CD14-positive monocyte (primary cell): ENCODE results near the gene RALBP1. TPM values are rescaled to one million over a fixed set of nuclear protein-coding genes. Genes with fewer than 3 reads are reported as not detected.
"Not testable (repeated sequence)": the region's sequence is repeated elsewhere in the genome, so short reads cannot be mapped to it uniquely, and the experiment has no call there.

ENCODE experiments used
- DNase-seq, 3 donors: peaks; one replicate each; pipeline ENCODE4 v3.0.0-alpha.2; 2011 to 2022
- H2AFZ ChIP-seq: 2 replicates; pipeline ENCODE4 v1.6.0; 2012; ENCODE audit warnings: mild to moderate bottlenecking, low read depth, low read length, inconsistent platforms; ENCODE audit not compliant: insufficient read depth, poor library complexity, severe bottlenecking
- H3K27ac ChIP-seq, 2 donors: 1 replicate in 1 of 2; 2 replicates in 1 of 2; pipeline ENCODE4 v1.5.1; 2012 to 2013; ENCODE audit warnings: low read length in 2 of 2, control low read depth in 1 of 2, inconsistent platforms in 1 of 2, low read depth in 1 of 2, mild to moderate bottlenecking in 1 of 2
- H3K27me3 ChIP-seq, 2 donors: one replicate each; pipeline versions ENCODE4 v1.6.0 to v1.6.1; 2011 to 2013; ENCODE audit warnings: low read length in 2 of 2; ENCODE audit not compliant: control insufficient read depth in 2 of 2, insufficient read depth in 2 of 2
- H3K36me3 ChIP-seq, 2 donors: replicated peaks in 1 of 2; 1 replicate in 1 of 2; 2 replicates in 1 of 2; pipeline versions ENCODE4 v1.5.1 to v1.6.1; 2012 to 2013; ENCODE audit warnings: low read length in 2 of 2, control low read depth in 1 of 2, inconsistent platforms in 1 of 2, mild to moderate bottlenecking in 1 of 2; ENCODE audit not compliant: insufficient read depth in 2 of 2, control insufficient read depth in 1 of 2
- H3K4me1 ChIP-seq, 2 donors: 1 replicate in 1 of 2; 2 replicates in 1 of 2; pipeline versions ENCODE4 v1.5.1 to v1.6.1; 2012 to 2013; ENCODE audit warnings: low read length in 2 of 2, control low read depth in 1 of 2, inconsistent platforms in 1 of 2, mild to moderate bottlenecking in 1 of 2, moderate library complexity in 1 of 2; ENCODE audit not compliant: insufficient read depth in 2 of 2, control insufficient read depth in 1 of 2
- H3K4me2 ChIP-seq: replicated peaks from 2 replicates; pipeline ENCODE3; 2012; ENCODE audit warnings: low read length, moderate library complexity, mild to moderate bottlenecking; ENCODE audit not compliant: poor library complexity, severe bottlenecking; ENCODE audit errors: extremely low read depth
- H3K4me3 ChIP-seq, 3 experiments: fragments of 200-600 bp in 1 of 3; sonication (generic) in 1 of 3; replicated peaks in 1 of 3; 1 replicate in 2 of 3; 2 replicates in 1 of 3; pipeline ENCODE4 v1.5.1; 2011 to 2013; ENCODE audit warnings: low read length in 3 of 3, mild to moderate bottlenecking in 3 of 3, control low read depth in 2 of 3, low read depth in 2 of 3, inconsistent platforms in 1 of 3, moderate library complexity in 1 of 3
- H3K79me2 ChIP-seq: 2 replicates; pipeline ENCODE4 v1.6.0; 2012; ENCODE audit warnings: mild to moderate bottlenecking, control low read depth, inconsistent platforms, low read length, moderate library complexity; ENCODE audit not compliant: insufficient read depth
- H3K9ac ChIP-seq: 2 replicates; pipeline ENCODE4 v1.6.0; 2017; ENCODE audit warnings: low read length, mild to moderate bottlenecking; ENCODE audit not compliant: insufficient read depth, poor library complexity, severe bottlenecking
- H3K9me3 ChIP-seq, 2 donors: replicated peaks in 1 of 2; 1 replicate in 1 of 2; 2 replicates in 1 of 2; pipeline versions ENCODE4 v1.5.1 to v1.6.1; 2012 to 2013; ENCODE audit warnings: low read length in 2 of 2, control low read depth in 1 of 2; ENCODE audit not compliant: control insufficient read depth in 1 of 2, insufficient read depth in 1 of 2
- H4K20me1 ChIP-seq: 2 replicates; pipeline ENCODE4 v1.6.0; 2012; ENCODE audit warnings: mild to moderate bottlenecking, low read length, control low read depth, moderate library complexity; ENCODE audit not compliant: insufficient read depth
- H3K27ac Mint-ChIP-seq, 7 donors: one replicate each; pipeline ENCODE4 v1.8.0; 2020; ENCODE audit warnings: mild to moderate bottlenecking in 7 of 7, mixed read lengths in 7 of 7, moderate library complexity in 6 of 7, inconsistent platforms in 2 of 7
- H3K27me3 Mint-ChIP-seq, 3 donors: one replicate each; pipeline ENCODE4 v1.8.0; 2021 to 2022; ENCODE audit warnings: low read depth in 3 of 3, mild to moderate bottlenecking in 3 of 3, mixed read lengths in 3 of 3, moderate library complexity in 3 of 3, inconsistent platforms in 1 of 3
- H3K36me3 Mint-ChIP-seq, 2 donors: one replicate each; pipeline ENCODE4 v1.8.0; 2020; ENCODE audit warnings: mixed read lengths in 2 of 2, inconsistent platforms in 1 of 2, mild to moderate bottlenecking in 1 of 2
- H3K4me1 Mint-ChIP-seq: one replicate; pipeline ENCODE4 v1.8.0; 2020; ENCODE audit warnings: mild to moderate bottlenecking, mixed read lengths
- H3K4me3 Mint-ChIP-seq, 2 donors: one replicate each; pipeline ENCODE4 v1.8.0; 2020; ENCODE audit warnings: mild to moderate bottlenecking in 2 of 2, mixed read lengths in 2 of 2, moderate library complexity in 1 of 2
- H3K9me3 Mint-ChIP-seq, 7 donors: one replicate each; pipeline ENCODE4 v1.8.0; 2020 to 2022; ENCODE audit warnings: mixed read lengths in 7 of 7, mild to moderate bottlenecking in 6 of 7, moderate library complexity in 6 of 7, inconsistent platforms in 2 of 7
- WGBS: methylation state at CpG from one replicate; pipeline ENCODE4 v1.1.5; 2013; ENCODE audit warnings: missing lambda C conversion rate; ENCODE audit not compliant: insufficient coverage; 5-methylcytosine and 5-hydroxymethylcytosine counted together
- intact Hi-C, 2 donors: fragments of 100-400 bp; cut with micrococcal nuclease; formaldehyde crosslinking; loops; one replicate each; pipeline versions ENCODE4 v1.15.0 to v1.15.1; 2023
- polyA plus RNA-seq, 3 donors: library from polyadenylated mRNA; depleted of rRNA in 1 of 3; unstranded in 2 of 3; stranded (reverse) in 1 of 3; fragments of 300-500 nt in 2 of 3; fragments of >200 nt in 1 of 3; fragmentation: Illumina TruSeq in 2 of 3; gene quantifications; 1 replicate in 2 of 3; 2 replicates in 1 of 3; pipeline ENCODE4 v1.2.3, GENCODE V29; 2012 to 2021
- TF ChIP-seq, protein P1 (sequence below): fragments of 200-600 bp; IDR thresholded peaks from one replicate; pipeline ENCODE4 v1.8.0; 2022; ENCODE audit warnings: antibody characterized with exemption, mild to moderate bottlenecking

The RALBP1 gene
- polyA plus RNA-seq, 3 donors, result 21.5 to 36.0 (median 32.8) TPM

DNA sequence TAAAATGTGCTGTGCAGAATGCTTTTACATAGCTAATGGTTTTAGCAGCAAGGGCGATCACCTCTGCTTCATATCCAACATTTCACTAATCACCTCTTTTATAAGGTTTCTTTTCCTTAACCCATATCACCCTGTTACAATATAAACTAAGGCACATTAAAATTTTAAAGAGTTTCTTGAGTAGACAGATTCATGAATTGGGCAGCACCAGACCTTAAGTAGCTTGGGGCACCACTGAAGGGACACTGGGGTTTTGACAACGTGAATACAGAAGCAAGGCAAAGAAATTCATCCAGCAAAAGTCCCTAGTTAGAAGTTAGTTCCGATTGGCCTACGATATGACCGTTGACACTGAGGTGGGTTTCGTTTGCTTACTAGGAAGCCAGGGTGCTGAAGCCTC, 44.0 kb upstream of the RALBP1 start:
- Histone ChIP-seq H3K4me1 (peaks cover 15% of the 10 kb centered on the region in 2 donors), H2AFZ (no peak overlapping the region), H4K20me1 (no peaks in the 10 kb centered on the region), H3K4me2 (no peak overlapping the region), H3K4me3 (no peak overlapping the region), H3K36me3 (no peaks in the 10 kb centered on the region), H3K79me2 (no peaks in the 10 kb centered on the region), H3K9ac (no peak overlapping the region), H3K27ac (no peak overlapping the region), H3K9me3 (peaks cover 0 to 6% of the 10 kb centered on the region in 2 donors), H3K27me3 (no peaks in the 10 kb centered on the region)
- no peak overlapping the region for H3K4me3 Mint-ChIP-seq
- intact Hi-C loops, result no loop called here
- H3K9me3 Mint-ChIP-seq, result peaks cover 0 to 20% (median 8%) of the 10 kb centered on the region in 7 donors
- 100% methylated on average over 2 of the region's 6 CpGs for WGBS
- H3K27me3 Mint-ChIP-seq, result peaks cover 0 to 3% (median 0%) of the 10 kb centered on the region in 3 donors
- DNase-seq, result no peak
- TF ChIP-seq, protein P1, sequence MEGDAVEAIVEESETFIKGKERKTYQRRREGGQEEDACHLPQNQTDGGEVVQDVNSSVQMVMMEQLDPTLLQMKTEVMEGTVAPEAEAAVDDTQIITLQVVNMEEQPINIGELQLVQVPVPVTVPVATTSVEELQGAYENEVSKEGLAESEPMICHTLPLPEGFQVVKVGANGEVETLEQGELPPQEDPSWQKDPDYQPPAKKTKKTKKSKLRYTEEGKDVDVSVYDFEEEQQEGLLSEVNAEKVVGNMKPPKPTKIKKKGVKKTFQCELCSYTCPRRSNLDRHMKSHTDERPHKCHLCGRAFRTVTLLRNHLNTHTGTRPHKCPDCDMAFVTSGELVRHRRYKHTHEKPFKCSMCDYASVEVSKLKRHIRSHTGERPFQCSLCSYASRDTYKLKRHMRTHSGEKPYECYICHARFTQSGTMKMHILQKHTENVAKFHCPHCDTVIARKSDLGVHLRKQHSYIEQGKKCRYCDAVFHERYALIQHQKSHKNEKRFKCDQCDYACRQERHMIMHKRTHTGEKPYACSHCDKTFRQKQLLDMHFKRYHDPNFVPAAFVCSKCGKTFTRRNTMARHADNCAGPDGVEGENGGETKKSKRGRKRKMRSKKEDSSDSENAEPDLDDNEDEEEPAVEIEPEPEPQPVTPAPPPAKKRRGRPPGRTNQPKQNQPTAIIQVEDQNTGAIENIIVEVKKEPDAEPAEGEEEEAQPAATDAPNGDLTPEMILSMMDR, result no peak
- no peaks in the 10 kb centered on the region for H3K36me3 Mint-ChIP-seq
- peaks cover 14% of the 10 kb centered on the region for H3K4me1 Mint-ChIP-seq
- no peak overlapping the region for H3K27ac Mint-ChIP-seq

DNA sequence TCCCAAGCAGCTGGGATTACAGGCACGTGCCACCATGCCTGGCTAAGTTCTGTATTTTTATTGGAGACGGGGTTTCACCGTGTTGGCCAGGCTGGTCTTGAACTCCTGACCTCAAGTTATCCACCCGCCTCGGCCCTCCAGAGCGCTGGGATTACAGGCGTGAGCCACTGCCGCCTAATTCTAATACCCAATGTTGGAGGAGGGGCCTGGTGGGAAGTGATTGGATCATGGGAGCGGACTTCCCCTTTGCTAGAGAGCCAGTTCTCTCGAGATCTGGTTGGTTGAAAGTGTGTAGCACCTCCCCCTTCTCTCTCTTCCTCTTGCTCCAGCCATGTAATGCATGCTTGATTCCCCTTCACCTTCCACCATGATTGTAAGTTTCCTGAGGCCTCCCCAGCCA, 42.2 kb upstream of the RALBP1 start:
- peak overlapping the region in 1 of 3 experiments; percentile 51 for H3K4me3 ChIP-seq
- peak overlapping the region in 5 of 7 donors; percentile 21 to 78 (median 51) for H3K27ac Mint-ChIP-seq
- H4K20me1 ChIP-seq, H3K27me3 ChIP-seq, H3K79me2 ChIP-seq, H3K27me3 Mint-ChIP-seq, H3K36me3 ChIP-seq, H3K9ac ChIP-seq, intact Hi-C loops, H3K9me3 ChIP-seq, H3K27ac ChIP-seq, H3K36me3 Mint-ChIP-seq: not testable (repeated sequence)
- peak overlapping the region; percentile 50 for H3K4me2 ChIP-seq
- 100% methylated on average over 2 of the region's 10 CpGs for WGBS
- peak overlapping the region; percentile 73 for H2AFZ ChIP-seq
- peaks cover 15% of the 10 kb centered on the region in 2 donors for H3K4me1 ChIP-seq
- peak overlapping the region; percentile 62 to 88 for H3K4me3 Mint-ChIP-seq
- peaks cover 0 to 20% (median 6%) of the 10 kb centered on the region in 7 donors for H3K9me3 Mint-ChIP-seq
- peaks cover 14% of the 10 kb centered on the region for H3K4me1 Mint-ChIP-seq
- peak; percentile 8 to 44 (median 34) for DNase-seq
